ENCODE data around the gene PARD3B.

The PARD3B gene

DNA sequence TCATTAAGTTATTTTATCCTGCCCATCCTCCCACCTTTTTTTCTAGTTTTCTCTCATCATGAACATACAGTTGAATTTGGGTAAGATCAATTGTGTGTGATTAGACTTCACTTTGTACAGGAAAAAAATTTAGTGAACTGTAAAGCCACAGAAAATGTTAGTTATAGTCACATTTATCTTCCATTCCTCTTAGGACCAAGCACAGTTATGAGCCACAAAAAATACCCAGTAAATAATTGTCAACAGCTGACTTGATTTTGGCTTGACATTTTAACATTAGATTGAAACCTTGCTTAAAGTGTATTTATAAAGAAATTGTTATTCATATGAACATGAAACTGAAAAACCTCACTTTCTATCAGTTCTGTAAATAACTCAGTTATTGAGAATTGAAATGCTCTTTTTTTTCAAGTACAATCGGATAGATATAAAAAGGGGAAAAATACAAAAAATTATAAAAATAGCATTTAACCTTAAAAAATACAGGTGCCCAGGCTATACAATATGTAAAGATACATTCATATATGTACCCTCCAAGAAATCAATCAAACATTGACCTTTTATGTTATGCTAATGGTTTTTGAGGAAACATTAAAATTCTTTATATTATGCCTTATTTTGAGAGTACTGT is 747.5 kb downstream of the PARD3B start:
- DNase-seq = no peak

DNA sequence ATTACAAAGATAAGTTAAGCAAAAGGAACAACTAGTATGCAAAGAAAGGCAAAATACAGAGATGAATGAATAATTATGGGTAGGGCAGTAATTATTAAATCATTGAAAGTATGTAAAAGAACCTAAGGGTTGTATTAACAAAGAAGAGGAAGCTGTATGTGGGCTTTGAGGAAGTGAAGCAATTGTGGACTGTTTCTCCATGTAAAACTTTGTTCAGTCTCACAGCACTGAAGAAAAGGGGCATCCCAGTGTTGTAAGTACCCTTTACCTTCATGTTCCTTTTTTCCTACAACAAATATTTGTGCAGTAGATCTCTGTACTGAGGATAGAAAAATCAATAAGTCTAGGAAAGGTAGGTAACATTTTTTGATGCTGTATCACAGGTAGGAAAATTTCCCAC is 748.3 kb downstream of the PARD3B start:
- DNase-seq = no peak

DNA sequence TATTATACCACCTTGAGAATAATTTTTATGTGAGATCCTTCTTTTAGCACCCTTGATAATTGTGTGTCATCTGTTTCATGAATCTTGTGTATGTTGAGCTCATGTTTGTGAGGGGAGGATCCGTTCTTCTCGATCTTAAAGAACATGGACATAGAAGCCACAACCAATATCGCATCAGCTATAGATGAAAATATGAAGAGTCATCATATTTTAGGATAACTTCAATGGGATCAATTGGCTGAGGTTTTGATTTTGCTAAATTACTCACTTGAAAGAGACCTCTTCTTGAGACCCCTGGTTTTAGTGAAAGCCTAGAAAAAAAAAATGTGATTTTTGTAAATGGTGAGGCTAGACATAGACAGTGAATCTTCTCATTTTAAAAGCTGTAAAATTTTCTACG is 751.7 kb downstream of the PARD3B start:
- DNase-seq = no peak

DNA sequence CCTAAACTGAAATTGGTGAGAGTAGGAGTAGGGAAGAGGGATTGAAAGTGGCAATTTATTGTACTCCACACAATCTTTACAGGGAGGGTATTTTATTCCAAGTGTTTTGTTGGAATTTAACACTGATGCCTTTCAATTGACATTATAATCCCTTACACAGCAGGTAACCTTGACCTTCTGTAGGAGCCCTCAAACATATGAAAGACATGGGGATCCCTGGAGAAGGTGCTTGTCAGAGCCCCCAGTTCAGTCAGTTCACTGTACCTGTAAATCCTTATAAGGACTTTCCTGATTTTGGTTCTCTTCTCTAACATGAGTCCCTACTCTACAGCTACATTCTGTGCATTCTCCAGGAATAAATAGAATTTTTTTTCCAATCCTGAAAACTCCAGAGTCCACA is 752.1 kb downstream of the PARD3B start:
- DNase-seq = no peak

DNA sequence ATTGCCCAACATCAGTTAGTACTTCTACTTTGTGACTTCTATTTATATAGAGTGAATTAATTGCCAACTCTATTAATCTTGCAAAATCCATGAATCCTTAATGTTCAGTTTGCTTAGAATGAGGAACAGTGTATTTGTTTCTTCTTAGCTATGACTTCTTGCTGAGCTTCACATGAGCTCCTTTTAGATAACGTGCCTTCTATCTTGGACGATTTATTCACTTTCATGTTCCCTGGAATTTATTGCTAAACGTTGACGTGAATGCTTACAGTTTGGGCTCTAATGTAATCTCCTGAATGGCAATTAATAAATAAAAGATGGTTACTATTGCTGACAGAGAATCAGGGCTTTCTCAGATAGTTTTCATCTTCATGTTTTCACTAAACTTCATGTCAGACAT is 752.6 kb downstream of the PARD3B start:
- DNase-seq = no peak

DNA sequence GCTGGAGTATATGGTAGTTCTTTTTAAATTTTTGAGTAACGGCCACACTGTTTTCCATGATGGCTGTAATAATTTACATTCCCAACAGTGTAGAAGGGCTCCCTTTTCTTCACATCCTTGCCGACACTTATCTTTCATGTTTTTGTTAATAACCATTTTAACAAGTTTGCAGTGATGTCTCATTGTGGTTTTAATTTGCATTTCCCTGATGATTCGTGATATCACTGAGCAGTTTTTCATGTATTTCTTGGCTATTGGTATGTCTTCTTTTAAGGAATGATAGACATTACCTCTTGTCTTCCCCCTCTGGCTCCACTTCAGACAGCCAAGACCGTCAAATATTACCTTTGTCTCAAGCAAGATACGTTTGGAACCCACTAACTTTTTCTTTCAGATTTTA is 765.9 kb downstream of the PARD3B start:
- DNase-seq = no peak

DNA sequence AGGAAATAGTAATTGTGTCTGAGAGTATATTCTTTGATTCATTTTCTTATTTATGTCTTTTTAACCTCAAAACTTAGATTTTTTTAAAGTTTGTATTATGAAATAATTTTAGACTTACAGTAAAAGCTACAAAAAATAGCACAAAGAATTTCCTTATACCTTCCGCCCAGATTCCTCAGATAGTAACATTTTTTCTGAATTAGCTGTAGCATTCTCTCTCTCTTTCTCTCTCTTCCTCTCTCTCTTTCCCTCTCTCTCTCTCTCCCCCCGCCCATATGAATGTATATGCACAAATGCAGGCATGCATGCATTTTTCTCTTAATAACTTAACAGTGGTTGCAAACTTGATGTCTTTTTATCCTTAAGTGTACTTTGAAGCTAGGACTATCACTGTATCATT is 776.0 kb downstream of the PARD3B start:
- no peak for DNase-seq

DNA sequence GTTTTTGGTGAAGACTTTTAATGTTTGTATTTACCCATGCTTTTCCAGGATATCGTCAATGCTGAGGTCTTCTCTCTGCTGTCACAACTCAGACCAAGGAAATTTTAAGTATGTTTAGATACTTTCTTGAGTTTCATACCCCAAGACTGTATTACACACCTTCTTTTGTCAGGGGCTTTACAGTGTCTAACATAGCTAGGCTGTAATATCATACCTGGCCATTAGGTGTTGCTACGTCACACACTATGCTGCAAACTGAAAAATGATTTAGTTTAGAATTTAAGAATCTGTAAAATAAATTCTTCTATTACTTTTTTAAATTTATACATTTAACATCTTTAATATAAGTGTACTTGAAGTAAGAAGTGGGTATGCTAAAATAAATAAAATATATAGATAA is 778.7 kb downstream of the PARD3B start:
- DNase-seq = no peak

DNA sequence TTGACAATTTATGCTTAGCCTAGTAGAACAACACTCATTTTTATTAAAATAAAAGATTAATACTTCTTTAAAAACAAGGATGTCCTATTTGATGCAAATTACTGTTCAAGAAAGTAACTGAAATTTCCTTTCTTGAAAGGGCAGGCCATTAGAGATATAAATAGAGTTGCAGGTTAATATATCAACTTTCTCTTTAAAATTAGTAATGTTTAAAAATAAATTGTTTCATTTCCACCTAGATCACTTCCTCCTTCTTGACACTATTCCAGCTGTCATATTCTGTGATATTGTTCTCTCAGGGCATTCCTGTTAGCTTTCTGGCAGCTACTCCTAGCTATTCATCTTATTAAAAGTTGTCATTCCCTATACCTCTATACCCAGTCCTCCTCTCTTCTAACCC is 779.1 kb downstream of the PARD3B start:
- DNase-seq = no peak

DNA sequence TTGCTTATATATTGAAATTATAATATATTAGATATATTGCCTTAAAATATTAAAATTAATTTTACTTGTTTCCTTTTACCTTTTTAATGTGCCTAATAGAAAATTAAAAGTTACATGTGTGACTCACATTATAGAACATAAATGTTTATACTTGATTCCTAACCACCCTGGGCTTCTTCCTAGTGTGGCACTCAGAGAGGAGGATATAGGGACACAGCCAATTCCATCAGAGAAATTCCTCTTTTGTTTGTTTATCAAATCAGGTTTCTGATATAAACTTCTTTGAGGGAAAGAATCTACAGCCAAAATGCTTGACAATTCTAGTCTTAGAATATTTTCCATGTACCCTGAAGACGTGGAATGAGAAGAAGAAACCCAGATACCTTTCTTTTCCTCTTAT is 788.1 kb downstream of the PARD3B start:
- no peak for DNase-seq

DNA sequence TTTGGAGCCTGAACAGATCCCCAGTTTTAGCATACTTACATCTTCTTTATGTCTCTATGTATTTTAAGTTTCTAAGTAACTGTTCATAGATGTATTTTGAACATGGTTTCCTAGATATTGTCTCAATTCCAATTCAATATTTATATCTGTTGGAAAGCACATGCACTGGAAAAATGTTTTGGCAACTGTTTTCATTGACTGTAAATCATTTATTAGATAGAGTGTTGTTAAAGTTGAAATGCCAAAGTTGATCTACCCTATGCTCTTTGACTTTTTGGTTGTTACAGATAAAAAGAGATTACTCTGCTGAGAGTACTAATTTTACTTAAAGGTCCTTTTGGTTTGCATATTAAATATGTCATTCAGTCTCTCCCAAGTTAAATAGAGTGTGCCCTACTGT is 792.0 kb downstream of the PARD3B start:
- DNase-seq = no peak

DNA sequence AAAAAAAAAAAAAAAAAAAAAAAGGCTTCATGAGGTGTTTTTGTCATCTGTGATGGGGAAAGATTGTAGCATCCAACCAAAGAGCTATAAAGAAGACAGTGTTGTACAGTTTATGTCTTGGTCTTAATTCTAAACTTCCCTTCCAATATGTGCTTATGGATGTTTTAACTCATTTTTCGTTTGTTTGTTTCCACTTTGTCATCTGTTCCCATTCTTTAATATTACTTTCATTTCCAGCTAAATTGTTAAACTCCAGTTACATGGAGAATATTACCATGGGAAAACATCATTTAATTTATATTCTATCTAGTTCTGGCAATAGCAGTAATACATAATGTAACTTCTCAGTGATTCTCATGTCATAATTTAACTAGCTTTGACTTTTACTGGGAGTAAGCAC is 792.9 kb downstream of the PARD3B start:
- no peak for DNase-seq

DNA sequence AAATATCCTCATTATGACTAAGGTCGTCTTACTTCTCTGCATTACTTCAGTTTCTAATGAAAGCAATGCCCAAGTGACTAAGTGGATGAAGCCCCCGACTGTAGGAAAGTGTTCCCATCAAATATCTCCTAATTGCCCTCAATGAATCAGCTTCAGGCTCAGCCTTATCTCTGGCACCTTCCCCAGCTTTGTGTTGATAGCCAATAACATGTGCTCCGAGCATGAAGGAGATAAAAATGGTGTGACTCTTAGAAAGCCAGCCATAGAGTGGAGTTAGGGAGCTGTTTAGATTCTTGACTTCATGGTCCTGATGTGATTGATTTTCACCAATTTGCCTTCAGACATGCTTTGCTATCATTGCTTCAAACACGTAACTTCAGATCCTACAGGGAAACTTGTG is 797.8 kb downstream of the PARD3B start:
- no peak for DNase-seq

DNA sequence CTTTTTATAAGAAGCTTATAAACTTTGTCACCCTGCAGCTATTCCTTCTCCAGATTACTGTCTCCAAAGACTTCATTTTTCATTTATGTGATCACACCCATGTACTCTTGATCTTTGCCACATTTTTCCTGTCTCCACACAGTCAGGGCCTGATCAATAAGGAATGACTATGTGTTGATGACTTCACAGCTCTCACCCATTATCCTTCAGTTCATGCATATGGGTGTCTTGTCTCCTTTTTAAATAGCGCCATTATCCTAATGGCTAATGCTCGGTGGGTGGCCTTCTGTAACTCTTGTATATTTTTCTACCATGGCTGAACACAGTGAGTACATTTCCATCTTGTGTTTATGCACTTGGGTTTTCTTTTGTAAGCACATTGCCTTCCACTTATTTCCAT is 801.4 kb downstream of the PARD3B start:
- DNase-seq = no peak

DNA sequence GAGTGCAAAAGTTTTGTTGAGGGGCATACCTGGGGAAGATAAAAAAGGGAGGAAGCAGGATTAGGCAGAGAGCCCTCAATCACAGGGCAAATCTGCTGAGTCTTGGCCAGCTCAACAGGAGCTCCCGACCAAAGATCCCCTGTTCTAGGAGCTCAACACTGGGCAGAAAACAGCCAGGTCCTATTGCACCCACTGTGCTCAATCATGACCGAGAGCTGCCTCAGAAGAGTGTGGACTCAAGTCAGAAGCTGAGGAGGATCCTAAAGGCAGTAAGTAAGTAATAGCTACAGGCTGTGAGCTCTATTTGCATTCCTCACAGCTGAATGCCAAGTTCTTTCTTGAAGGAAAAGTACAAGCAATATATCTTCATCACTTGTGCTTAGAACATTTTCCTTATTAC is 802.6 kb downstream of the PARD3B start:
- DNase-seq = no peak

DNA sequence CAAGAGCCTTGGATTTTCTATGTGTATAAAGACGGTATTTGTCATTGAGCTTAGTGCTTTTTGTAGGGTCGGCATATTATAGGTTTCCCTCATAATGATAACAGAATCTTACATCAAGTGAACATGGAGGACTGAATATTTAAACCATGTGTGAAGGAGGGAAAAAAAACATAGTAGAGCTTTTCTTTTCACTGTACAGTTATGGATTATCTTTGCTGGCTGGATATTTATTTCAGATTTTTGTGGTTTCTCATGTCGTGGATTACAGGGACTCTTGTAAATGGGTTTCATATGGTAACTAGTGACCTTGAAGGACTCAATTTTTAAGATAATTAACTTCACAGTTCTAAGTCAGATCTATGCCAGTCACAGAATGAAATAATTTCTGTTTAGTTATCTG is 806.8 kb downstream of the PARD3B start:
- DNase-seq = no peak

DNA sequence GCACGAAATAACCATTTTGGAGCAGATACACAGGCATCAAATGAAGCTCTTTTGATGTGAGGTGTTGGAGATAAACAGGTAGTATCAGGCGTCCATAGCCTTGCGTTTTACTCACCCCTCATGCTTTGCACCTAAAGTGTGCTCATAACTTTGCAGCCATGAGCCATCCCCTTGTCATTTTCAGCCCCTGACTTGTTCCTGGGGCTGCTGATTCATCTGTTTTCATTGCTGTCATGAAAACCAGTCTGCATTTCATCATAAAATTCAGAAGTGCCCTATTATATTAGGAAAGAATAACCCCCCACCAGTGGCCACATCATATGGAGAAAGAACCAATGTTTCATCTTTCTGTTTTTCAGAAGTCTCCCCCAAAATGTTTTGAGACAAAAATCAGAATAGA is 807.3 kb downstream of the PARD3B start:
- no peak for DNase-seq

DNA sequence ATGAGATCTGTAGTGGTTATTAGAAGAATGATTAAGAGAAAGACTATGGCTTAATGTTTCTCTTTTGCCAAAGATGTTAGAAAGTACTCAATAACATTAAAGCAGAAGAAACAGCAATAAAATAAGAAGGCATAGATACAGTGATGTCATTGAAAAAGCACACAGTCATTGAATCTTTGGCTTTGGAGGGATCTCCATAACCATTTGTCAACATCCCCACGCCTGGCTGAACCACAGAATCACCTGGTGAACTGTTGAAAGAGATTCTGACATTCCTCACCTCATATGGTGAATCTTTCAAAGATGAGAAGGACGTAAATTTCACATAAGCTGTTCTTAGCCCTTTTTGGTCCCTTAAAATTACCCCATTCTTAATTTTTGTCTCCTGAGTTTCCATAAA is 812.5 kb downstream of the PARD3B start:
- no peak for DNase-seq

DNA sequence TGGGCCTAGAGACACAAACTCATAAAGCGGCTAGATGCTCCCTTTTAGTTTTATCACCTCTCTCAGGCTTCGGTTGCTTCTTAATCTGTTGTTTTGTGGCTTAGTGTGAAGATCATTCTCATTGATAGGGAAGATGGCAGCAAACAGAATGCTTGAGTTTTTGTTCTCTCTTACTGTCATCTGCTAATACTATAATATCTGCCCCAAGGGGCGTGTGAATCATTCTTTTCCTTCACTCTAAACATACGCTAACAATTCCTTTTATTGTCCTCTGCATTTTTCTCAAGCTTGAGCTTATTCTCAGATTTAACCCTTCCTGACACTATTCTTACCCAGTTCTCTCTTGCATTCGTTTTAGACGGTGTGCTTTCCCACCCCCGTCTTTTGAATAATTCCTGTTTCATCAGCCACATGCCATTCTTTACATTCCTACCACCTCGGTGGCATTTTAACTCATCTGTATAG is 813.1 kb downstream of the PARD3B start:
- no peak for DNase-seq

DNA sequence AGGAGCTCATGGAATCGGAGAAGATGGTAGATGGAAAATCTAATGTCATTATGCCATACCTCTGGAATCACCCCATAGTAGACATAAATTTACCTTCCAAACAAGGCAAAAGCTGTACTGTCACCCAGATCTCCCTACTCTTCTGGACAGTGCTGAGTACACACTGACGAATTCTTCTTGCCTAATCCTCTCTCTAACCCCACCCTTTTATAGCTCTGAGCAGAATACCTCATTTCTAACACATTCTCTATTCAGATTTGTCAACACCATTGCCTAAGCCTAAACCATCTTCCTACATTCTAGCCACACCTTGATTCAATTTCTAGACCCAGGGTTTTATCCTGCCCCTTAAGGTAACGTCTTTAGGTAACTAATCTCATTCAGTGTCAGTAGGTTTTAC is 816.0 kb downstream of the PARD3B start:
- no peak for DNase-seq

DNA sequence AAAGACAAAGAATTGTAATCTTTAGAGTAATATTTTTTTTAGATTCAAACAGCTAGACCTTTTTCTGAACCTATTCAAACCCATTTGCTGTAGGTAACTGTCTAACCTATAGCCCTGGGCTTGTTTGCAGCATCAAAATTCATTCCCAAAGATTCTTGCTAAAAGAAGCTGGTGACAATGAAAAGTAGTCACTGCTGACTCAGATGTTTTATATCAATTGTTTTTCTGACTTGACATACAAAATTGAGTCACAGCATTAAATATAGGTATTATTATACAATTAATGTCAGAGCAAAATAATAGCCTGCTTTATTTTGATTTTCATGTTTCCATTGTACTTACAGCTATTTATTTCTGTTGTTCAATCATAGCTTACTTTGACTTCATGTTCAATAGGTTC is 816.7 kb downstream of the PARD3B start:
- DNase-seq = no peak

DNA sequence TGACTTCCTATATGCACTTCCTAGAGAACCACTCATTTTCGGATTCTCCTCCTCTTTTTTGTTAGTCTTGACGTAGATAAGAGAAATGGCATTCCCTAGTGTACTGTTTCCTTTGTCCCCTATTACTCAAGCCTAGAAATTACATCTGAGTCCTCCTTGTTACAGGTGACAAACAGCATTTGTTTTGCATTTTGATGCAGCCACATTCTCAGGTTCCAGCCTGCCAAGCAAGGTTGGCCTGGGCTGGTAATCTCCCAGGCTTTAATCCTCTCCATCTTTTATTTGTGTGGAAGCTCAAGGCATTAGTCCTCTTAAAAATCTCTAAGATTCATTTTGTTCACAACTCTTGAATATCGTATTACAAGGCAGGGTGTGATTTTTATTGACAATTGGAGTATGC is 819.0 kb downstream of the PARD3B start:
- DNase-seq = no peak

DNA sequence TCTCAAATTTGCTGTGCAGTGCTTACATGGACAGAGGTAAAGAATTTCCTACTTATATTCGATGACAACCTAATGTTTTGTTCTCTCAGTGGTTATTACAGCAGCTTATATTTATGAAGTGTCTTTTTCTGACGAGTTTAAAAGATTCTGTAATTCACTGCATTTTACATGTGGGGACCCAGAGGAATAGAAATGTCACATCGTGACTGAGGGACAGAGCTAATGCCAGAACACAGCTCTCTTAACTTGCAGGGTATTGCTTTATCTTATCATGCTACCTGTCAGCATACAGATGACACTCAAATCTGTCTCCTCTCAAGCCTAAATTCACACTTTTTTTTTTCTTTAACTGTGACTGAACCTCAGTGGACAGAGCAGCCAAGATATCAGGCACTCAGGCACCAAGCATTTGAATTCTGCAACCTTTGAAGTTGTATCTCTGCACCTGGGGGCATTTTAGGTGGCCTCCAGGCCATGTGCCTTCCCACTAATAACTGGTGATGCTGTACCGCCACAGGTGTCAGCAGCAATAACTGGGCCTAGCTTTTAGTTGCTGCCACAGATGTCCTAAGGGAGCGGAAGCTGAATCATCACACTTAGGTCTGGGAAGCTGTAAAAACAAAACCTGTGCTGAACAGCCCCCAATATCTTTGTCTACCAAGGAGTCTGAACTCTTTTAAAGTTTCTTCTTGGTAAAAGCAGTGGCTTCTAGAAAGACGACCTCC is 821.2 kb downstream of the PARD3B start:
- DNase-seq = no peak

DNA sequence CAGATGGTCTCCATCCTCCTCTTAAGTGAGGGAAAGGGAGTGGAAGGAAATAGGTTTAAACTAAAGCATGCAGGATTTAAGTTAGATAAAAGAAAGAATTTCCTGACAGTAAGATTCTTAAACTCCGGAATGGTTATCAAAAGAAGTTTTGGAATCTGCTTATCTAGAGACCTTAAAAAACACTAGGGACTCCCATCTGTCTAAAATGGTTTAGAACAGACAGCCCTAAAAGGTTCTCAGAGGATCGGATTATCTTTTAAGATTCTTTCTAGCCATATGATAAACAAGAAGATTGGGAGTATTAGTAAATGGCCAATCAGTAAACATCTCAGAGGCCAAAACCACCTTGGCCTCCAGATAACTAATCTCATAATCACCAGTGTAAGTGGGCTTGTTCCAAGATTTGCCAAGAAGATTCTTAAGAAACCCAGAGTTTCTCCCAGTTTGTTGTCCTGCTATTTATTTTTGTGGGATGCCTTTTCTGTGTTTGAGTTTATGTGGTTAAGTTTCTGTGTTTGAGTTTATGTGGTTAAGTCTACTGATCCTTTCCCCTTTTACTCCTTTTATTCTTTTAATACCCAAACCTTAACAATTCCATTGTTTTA is 822.2 kb downstream of the PARD3B start:
- DNase-seq = no peak

DNA sequence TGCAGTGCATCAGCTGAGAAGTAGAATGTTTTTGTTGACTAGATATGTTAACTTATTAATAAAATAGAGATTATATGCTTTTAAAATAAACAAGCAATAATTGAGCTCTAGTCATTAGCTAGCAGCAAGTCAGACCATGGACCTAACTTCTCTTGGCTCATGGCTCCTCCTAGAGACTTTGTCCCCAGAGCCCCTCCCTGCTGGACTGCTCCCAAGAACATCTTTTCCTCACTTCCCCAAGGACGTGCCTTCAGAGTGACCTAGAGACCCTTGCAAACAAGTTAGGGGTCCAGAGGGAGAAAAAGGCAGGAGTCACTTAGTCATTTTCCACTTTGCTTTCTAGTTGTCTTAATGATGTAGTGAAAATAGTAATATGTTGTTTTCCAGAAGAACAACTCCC is 824.5 kb downstream of the PARD3B start:
- no peak for DNase-seq

All from activated effector memory CD4-positive, alpha-beta T cell treated with Interleukin-2 at 50 U/mL for 16 hours (primary cell).